Loucy (cell line): ENCODE data around the gene SHOC2.

ENCODE experiments used
- CTCF ChIP-seq: fragments of 200-600 bp; sonication (generic); conservative IDR thresholded peaks from 2 replicates; pipeline ENCODE4 v1.5.1; 2014; ENCODE audit warnings: mild to moderate bottlenecking, antibody characterized with exemption, low read length
- EZH2phosphoT487 ChIP-seq: fragments of 200-600 bp; IDR thresholded peaks from 2 replicates; pipeline ENCODE4 v1.6.1; 2018; ENCODE audit warnings: antibody characterized with exemption, mild to moderate bottlenecking, moderate library complexity, borderline replicate concordance

GRCh38 chr10:110993024-110993693 lies 73.8 kb downstream of the SHOC2 start:
- TF ChIP-seq EZH2phosphoT487, result no peak
- no peak for TF ChIP-seq CTCF
